HFF-Myc (cell line): ENCODE results near the gene VAMP5.
"Not testable (repeated sequence)": the region's sequence is repeated elsewhere in the genome, so short reads cannot be mapped to it uniquely, and the experiment has no call there.

Source experiments
- DNase-seq: peaks from one replicate; pipeline ENCODE4 v3.0.0-alpha.2; 2011; ENCODE audit warnings: low read depth; ENCODE audit errors: extremely low read depth
- H3K4me3 ChIP-seq: replicated peaks from 2 replicates; pipeline ENCODE4 v1.5.1; 2011; ENCODE audit warnings: low read depth, mild to moderate bottlenecking, control low read depth, low read length
- TF ChIP-seq, protein P1 (sequence below): IDR thresholded peaks from 2 replicates; pipeline ENCODE4 v1.5.1; 2012; ENCODE audit warnings: mild to moderate bottlenecking, low read depth, low read length, control low read depth; ENCODE audit errors: missing control alignments

VAMP5 gene

DNA sequence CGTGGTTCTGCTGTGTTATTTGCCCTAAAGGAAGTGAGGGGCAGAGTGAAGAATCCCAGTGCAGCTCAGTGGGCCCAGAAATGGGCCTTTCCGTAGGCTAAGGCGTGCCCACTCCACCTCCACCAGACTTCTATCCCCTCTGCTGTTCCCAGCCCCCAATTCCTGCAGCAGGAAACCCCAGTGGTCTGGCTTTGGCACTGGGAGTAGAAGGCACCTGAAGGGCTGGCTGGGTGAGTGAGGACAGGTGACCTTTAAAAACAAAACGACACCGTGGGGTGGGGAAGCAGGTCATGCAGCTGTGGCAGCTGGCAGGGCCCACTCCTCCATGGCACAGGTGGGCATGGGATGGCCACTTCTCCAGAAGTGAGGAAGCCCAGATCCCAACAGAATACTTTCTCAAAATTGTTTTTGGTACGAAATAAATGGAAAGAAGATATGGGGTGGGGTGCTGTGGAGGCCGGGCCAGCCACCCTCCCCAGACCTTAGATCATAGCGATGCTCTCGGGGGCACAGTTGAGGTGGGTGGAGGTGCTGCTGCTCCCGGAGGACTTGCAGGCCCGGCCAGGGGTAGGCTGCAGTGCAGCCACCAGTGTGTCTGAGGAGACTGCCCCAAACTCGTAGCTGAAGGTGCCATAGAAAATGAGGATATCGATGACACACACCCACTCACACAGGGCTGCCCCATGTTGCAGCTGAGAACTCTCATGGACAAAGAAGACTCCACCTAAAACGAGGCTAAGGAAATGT lies 14.5 kb downstream of the VAMP5 start:
- no peak overlapping the region for H3K4me3 ChIP-seq
- DNase-seq: no peak
- TF ChIP-seq, protein P1, sequence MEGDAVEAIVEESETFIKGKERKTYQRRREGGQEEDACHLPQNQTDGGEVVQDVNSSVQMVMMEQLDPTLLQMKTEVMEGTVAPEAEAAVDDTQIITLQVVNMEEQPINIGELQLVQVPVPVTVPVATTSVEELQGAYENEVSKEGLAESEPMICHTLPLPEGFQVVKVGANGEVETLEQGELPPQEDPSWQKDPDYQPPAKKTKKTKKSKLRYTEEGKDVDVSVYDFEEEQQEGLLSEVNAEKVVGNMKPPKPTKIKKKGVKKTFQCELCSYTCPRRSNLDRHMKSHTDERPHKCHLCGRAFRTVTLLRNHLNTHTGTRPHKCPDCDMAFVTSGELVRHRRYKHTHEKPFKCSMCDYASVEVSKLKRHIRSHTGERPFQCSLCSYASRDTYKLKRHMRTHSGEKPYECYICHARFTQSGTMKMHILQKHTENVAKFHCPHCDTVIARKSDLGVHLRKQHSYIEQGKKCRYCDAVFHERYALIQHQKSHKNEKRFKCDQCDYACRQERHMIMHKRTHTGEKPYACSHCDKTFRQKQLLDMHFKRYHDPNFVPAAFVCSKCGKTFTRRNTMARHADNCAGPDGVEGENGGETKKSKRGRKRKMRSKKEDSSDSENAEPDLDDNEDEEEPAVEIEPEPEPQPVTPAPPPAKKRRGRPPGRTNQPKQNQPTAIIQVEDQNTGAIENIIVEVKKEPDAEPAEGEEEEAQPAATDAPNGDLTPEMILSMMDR: no peak

DNA sequence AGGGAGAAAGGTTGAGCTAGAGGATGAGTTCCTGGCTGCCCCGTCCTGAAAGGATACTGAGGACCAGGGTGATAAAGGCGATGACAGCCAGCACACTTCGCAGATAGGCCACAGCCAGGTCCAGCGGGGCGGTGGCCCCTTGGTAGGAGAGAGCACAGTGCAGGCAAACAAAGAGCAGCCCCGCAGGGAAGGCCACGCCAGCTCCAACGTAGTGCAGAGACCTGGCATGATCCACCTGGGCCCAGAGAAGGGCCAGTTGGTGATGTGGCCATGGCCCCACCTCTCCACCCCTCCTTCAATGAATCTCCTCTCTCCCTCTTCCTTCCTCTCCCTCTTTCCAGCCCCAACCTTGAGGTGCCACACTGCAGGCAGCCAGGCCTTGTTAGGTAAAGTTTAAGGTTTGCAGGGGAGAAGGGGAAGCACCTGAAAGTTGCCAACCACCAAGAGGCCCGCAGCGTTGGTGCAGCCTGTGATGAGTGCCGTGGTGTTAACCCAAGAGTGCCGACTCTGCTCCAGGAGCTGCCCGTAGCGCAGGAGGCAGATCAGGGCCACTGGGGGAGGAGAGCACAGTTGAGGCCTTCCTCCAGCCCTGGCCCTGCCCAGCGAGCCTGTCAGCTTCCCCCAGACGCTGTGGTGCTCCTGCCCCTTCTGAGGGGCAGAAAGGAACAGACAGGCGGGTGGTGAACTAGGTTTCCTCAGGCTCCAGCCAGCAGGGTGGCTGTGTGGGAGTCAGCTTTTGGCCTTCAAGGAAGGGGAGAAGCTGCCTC lies 15.4 kb downstream of the VAMP5 start:
- TF ChIP-seq, protein P1: no peak
- DNase-seq: no peak
- no peak overlapping the region for H3K4me3 ChIP-seq

DNA sequence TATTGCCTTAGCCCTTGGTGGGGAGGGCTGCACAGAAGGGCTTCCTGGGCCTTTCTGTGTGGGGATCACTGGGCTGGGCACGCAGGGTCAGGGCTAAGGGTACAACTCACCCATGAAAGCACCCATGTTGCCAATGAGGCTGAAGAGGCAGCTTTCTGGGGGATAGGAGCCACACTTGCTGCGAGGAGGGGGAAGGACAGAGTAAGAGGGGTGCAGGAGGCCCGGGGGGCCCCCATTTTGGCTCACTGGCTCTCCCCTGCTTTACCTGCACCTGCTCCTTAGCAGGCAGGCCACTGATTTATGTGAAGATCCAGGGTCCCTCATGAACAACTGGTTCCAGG lies 16.0 kb downstream of the VAMP5 start:
- TF ChIP-seq, protein P1: no peak
- DNase-seq: no peak

DNA sequence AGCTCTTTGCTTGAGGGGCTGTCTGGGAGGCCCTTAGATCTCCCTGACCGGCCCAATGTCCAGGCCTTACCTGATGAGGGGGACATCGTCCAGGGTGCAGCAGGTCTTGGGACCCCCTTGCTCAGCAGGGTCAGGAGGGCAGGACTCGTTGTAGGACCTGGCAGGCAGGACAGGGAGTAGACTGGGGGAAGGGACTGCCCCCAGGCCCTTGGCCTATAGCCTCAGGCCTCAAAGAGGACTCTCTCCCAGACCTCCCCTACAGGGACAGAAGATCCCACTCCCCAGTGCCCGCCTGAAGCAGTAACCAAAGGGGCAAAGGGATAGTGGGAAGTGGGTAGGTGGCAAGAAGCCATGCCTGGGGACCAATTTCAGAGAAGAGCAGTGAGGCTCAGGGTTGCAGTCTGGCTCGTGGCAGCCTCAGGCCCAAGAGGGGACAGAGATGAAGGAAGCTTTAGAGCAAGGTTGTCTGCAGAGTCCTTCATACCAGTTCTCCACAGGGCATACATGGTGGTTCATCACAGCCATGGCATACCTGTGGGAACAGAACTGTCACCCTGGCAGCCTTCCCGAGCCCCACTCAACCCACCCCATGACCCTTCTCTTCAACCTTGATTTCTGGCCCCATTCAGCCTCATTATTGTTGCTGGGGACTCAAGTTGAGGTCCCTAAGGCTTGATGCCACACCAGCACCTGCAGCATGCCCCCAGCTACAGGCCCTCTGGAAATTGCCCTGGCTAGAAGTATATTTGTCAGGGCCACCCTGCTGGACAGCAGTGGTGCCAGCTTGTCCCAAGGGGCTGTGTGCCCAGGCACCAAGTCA lies 16.9 kb downstream of the VAMP5 start:
- TF ChIP-seq, protein P1: no peak
- H3K4me3 ChIP-seq: peak overlapping the region; percentile 70
- no peak for DNase-seq

More for the DNA sequence above, 16.0 kb downstream of the VAMP5 start:
- H3K4me3 ChIP-seq: no peak overlapping the region

DNA sequence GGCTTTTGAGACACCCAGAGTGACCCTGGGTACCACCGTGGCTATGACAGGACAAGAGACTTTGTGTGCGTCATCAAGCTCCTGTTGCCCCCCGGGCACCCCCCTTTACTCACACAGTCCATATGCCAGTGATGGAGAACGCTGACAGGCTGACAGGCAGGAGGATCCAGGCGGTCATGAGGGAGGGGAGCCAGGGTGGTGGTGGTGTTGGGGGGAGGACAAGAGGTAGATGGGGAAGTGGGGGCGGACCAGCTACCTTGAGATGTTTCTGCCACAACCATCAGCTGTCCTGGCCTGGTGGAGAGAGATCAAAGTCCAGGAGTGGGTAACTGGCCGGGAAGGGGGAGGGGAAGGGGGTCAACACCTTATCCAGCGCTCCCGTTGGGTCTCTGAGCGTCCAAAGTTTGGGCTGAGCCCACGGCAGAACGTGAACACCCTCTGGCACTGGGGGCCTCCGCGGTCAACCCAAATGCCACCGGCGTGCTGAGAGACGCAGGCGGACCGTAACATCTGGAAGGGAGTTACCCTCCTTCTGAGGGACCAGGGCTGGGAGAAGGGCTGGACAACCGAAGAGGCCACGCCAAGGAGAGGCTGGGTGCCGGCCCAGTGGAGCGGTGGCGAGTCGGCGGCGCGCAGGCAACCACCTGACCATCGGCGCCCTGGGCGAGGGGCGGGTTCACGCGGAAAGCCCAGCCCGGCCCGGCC lies 17.7 kb downstream of the VAMP5 start:
- H3K4me3 ChIP-seq: peak overlapping the region; percentile 70
- TF ChIP-seq, protein P1: no peak
- no peak for DNase-seq

DNA sequence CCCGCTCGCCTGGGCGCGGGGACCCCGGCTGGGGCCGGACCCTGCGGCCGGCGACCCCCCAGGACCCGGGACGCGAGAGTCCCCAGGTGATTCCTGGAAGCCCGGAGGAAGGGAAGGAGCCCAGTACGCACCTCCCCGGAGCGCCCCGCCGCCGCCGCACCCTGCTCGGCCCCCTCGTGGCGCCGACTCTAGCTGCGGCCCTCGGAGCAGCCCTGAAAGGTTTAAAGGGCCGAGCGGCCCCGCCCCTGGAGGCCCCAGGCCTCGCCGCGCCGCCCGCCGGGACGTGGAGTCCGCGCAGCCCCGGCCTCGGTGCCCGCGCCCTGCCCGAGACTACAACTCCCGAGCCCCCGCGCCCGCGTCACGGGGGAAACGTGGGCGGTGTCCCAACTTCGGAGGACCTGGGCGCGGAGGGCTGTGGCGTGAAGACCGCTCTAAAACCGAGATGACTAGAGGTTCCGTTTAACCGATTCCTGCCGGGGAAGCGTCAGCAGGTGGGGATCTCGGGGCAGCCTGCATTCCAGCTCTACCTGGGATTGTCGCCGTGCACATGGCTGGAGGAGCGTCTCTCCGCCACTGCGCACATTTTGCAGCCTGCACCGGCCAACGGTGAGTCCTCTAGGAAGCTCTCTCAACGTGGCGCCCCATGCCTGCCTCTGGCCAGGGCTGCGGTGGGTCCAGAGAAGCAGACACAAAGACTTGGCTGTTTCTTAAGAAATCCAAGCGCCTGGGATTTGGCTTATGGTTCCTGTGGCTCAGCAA lies 18.4 kb downstream of the VAMP5 start, which contains the start of gene TMEM150A:
TMEM150A (minus strand) TSS at position 223 of the 759 bp plus-strand sequence. CDS start 750 bp downstream, outside the sequence.
- TF ChIP-seq, protein P1: no peak
- peak within 1 kb of the TSS; percentile 70 for H3K4me3 ChIP-seq
- no peak for DNase-seq

DNA sequence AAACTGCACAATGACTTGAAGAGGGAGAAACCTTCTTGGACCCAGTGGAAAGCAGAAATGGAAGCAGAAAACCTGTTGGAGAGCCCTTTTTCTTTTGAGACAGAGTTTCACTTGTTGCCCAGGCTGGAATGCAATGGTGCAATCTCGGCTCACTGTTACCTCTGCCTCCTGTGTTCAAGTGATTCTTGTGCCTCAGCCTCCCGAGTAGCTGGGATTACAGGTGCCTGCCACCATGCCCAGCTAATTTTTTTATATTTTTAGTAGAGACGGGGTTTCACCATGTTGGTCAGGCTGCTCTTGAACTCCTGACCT lies 19.9 kb downstream of the VAMP5 start:
- not testable (repeated sequence) for DNase-seq

More for the DNA sequence above, 19.9 kb downstream of the VAMP5 start:
- H3K4me3 ChIP-seq: peak overlapping the region; percentile 70; the same call in 1 of the 2 replicates
